DOHH2 (cell line): ENCODE measurements around the gene FRMD3.

ENCODE experiments used
- H3F3A ChIP-seq: fragments of 200-600 bp; sonication (generic), shearing (Covaris generic); 2 replicates; pipeline ENCODE4 v1.6.0; 2016; ENCODE audit warnings: antibody characterized with exemption, mild to moderate bottlenecking; ENCODE audit not compliant: control insufficient read depth, insufficient read depth
- H3K27ac ChIP-seq: fragments of 200-600 bp; sonication (generic); 2 replicates; pipeline ENCODE4 v1.5.1; 2014; ENCODE audit warnings: low read depth, mild to moderate bottlenecking, low read length, moderate library complexity
- H3K27me3 ChIP-seq: fragments of 200-600 bp; sonication (generic); 2 replicates; pipeline ENCODE4 v1.6.1; 2014; ENCODE audit warnings: mild to moderate bottlenecking, low read length, mixed read lengths; ENCODE audit not compliant: control insufficient read depth
- H3K36me3 ChIP-seq: fragments of 200-600 bp; sonication (generic); 2 replicates; pipeline ENCODE4 v1.6.1; 2014; ENCODE audit warnings: mild to moderate bottlenecking, low read length, moderate library complexity, mixed read lengths; ENCODE audit not compliant: control insufficient read depth
- H3K4me1 ChIP-seq: fragments of 200-600 bp; sonication (generic); 2 replicates; pipeline ENCODE4 v1.6.1; 2014; ENCODE audit warnings: mild to moderate bottlenecking, low read length, mixed read lengths; ENCODE audit not compliant: control insufficient read depth
- H3K4me2 ChIP-seq: fragments of 200-600 bp; sonication (generic); 2 replicates; pipeline ENCODE4 v1.6.0; 2014; ENCODE audit warnings: mild to moderate bottlenecking, low read length, moderate library complexity
- H3K4me3 ChIP-seq: fragments of 200-600 bp; sonication (generic); 2 replicates; pipeline ENCODE4 v1.5.1; 2014; ENCODE audit warnings: mild to moderate bottlenecking, low read length, mixed read lengths
- H3K79me2 ChIP-seq: fragments of 200-600 bp; sonication (generic); 2 replicates; pipeline ENCODE4 v1.6.1; 2014; ENCODE audit warnings: mild to moderate bottlenecking, low read length, mixed read lengths; ENCODE audit not compliant: control insufficient read depth
- H3K9me2 ChIP-seq: fragments of 200-600 bp; sonication (generic); replicated peaks from 2 replicates; pipeline ENCODE4 v1.6.1; 2014; ENCODE audit warnings: mild to moderate bottlenecking, low read length, mixed read lengths; ENCODE audit not compliant: control insufficient read depth
- H3K9me3 ChIP-seq: fragments of 200-600 bp; sonication (generic); 2 replicates; pipeline ENCODE4 v1.6.1; 2014; ENCODE audit warnings: antibody characterized with exemption, low read length, mixed read lengths; ENCODE audit not compliant: control insufficient read depth, insufficient read depth
- H4K20me1 ChIP-seq: fragments of 200-600 bp; sonication (generic); 2 replicates; pipeline ENCODE4 v1.6.0; 2014; ENCODE audit warnings: low read depth, mild to moderate bottlenecking, antibody characterized with exemption, low read length, moderate library complexity; ENCODE audit not compliant: control insufficient read depth, insufficient read depth
- CTCF ChIP-seq: fragments of 200-600 bp; sonication (generic); IDR thresholded peaks from one replicate; pipeline ENCODE4 v1.5.1; 2014; ENCODE audit warnings: antibody characterized with exemption, mild to moderate bottlenecking, low read depth, low read length; ENCODE audit not compliant: poor library complexity, severe bottlenecking
- EZH2phosphoT487 ChIP-seq: fragments of 200-600 bp; sonication (generic); IDR thresholded peaks from 2 replicates; pipeline ENCODE4 v1.6.1; 2017; ENCODE audit warnings: borderline replicate concordance, mild to moderate bottlenecking, antibody characterized with exemption, low read length, moderate library complexity, mixed read lengths

FRMD3 gene

GRCh38 chr9:83445703-83446265 lies 92.4 kb downstream of the FRMD3 start:
- Histone ChIP-seq H3K4me2 (no peak overlapping the region), H3K79me2 (no peaks in the 10 kb centered on the region), H3K36me3 (no peaks in the 10 kb centered on the region), H3K9me2 (no peaks in the 10 kb centered on the region), H3K27ac (no peak overlapping the region), H3K9me3 (no peaks in the 10 kb centered on the region), H4K20me1 (no peaks in the 10 kb centered on the region), H3F3A (no peaks in the 10 kb centered on the region), H3K27me3 (no peaks in the 10 kb centered on the region), H3K4me3 (no peak overlapping the region), H3K4me1 (no peaks in the 10 kb centered on the region)
- TF ChIP-seq CTCF (no peak), EZH2phosphoT487 (no peak)

- Histone ChIP-seq H3K4me3 (no peak overlapping the region), H3K9me2 (no peaks in the 10 kb centered on the region), H3K36me3 (no peaks in the 10 kb centered on the region), H3K27ac (no peak overlapping the region), H3K27me3 (no peaks in the 10 kb centered on the region), H3K9me3 (no peaks in the 10 kb centered on the region), H3K79me2 (no peaks in the 10 kb centered on the region), H3F3A (no peaks in the 10 kb centered on the region), H4K20me1 (no peaks in the 10 kb centered on the region), H3K4me1 (no peaks in the 10 kb centered on the region), H3K4me2 (no peak overlapping the region)
- no peak for TF ChIP-seq CTCF
- no peak for TF ChIP-seq EZH2phosphoT487
Measured at GRCh38 chr9:83444110-83444509, 94.1 kb downstream of the FRMD3 start.

DNA sequence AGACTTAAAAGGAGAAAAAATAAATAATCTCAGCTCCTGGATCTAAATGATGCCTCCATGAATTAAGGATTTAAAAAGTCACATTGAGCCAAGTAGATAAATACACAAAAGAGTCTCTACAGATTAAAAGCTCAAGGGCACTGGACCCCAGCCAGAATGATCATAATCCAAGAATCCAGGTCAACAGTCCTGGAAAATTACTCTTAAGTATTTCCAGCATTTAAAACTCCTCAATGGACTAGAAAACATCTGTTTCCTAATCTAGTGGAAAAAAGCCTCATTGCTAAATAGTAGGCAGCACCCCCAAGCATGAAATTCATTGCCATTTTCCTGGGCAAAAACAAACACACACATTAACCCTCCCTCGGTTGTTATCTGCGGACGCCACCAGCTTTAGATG lies 96.8 kb downstream of the FRMD3 start:
- Histone ChIP-seq H3K27ac (no peak overlapping the region), H3K36me3 (no peaks in the 10 kb centered on the region), H3K4me2 (no peak overlapping the region), H4K20me1 (no peaks in the 10 kb centered on the region), H3K4me1 (no peaks in the 10 kb centered on the region), H3K9me3 (no peaks in the 10 kb centered on the region), H3K9me2 (no peaks in the 10 kb centered on the region), H3F3A (no peaks in the 10 kb centered on the region), H3K27me3 (no peaks in the 10 kb centered on the region), H3K79me2 (no peaks in the 10 kb centered on the region), H3K4me3 (no peak overlapping the region)
- no peak for TF ChIP-seq EZH2phosphoT487
- no peak for TF ChIP-seq CTCF
